GM23338 (cell line): ENCODE results near the gene SLC5A6. TPM values are rescaled to one million over a fixed set of nuclear protein-coding genes. Genes with fewer than 3 reads are reported as not detected.

Experiments used
- ATAC-seq: fragments of 200-7000 bp; cut with Tn5 transposase; 3 replicates; pipeline ENCODE4 v1.9.1; 2020
- DNase-seq: peaks from one replicate; pipeline ENCODE4 v3.0.0-alpha.2; 2015; ENCODE audit warnings: low spot score
- H2AFZ ChIP-seq: fragments of 200-600 bp; sonication (generic); 2 replicates; pipeline ENCODE4 v1.8.0; 2016; ENCODE audit warnings: antibody characterized with exemption, mild to moderate bottlenecking, moderate library complexity
- H3F3A ChIP-seq: fragments of 200-600 bp; sonication (generic); replicated peaks from 2 replicates; pipeline ENCODE4 v1.8.0; 2017; ENCODE audit warnings: antibody characterized with exemption, mixed run types, low read depth
- H3K27ac ChIP-seq: fragments of 200-600 bp; sonication (generic); 2 replicates; pipeline ENCODE4 v1.6.1; 2016; ENCODE audit warnings: low read depth
- H3K27me3 ChIP-seq: fragments of 200-600 bp; sonication (generic); 2 replicates; pipeline ENCODE4 v1.8.0; 2016; ENCODE audit warnings: mild to moderate bottlenecking, mixed run types, moderate library complexity; ENCODE audit not compliant: insufficient read depth
- H3K36me3 ChIP-seq: fragments of 200-600 bp; sonication (generic); 2 replicates; pipeline ENCODE4 v1.8.0; 2016; ENCODE audit warnings: mild to moderate bottlenecking; ENCODE audit not compliant: insufficient read depth
- H3K4me1 ChIP-seq: fragments of 200-600 bp; sonication (generic); 2 replicates; pipeline ENCODE4 v1.8.0; 2016; ENCODE audit warnings: mild to moderate bottlenecking, moderate library complexity; ENCODE audit not compliant: insufficient read depth
- H3K4me2 ChIP-seq: fragments of 200-600 bp; sonication (generic); 2 replicates; pipeline ENCODE4 v1.7.1; 2017; ENCODE audit warnings: mixed run types
- H3K4me3 ChIP-seq: fragments of 200-600 bp; sonication (generic); 2 replicates; pipeline ENCODE4 v1.6.1; 2016; ENCODE audit warnings: mixed run types
- H3K79me2 ChIP-seq: fragments of 200-600 bp; sonication (generic); replicated peaks from 2 replicates; pipeline ENCODE4 v1.8.0; 2017; ENCODE audit warnings: mild to moderate bottlenecking; ENCODE audit not compliant: insufficient read depth
- H3K9me2 ChIP-seq: fragments of 200-600 bp; sonication (generic); 2 replicates; pipeline ENCODE4 v1.8.0; 2017; ENCODE audit not compliant: insufficient read depth
- H4K20me1 ChIP-seq: fragments of 200-600 bp; sonication (generic); replicated peaks from 2 replicates; pipeline ENCODE4 v1.8.0; 2017; ENCODE audit warnings: mild to moderate bottlenecking; ENCODE audit not compliant: insufficient read depth
- H3K27ac Mint-ChIP-seq: 2 replicates; pipeline ENCODE4 v1.8.0; 2020; ENCODE audit warnings: inconsistent platforms, mild to moderate bottlenecking, moderate library complexity, mixed read lengths
- H3K27me3 Mint-ChIP-seq: 3 replicates; pipeline ENCODE4 v1.8.0; 2022; ENCODE audit warnings: low read depth, mild to moderate bottlenecking, moderate library complexity, mixed read lengths, inconsistent platforms; ENCODE audit not compliant: insufficient read depth, poor library complexity
- H3K36me3 Mint-ChIP-seq: 3 replicates; pipeline ENCODE4 v1.8.0; 2021; ENCODE audit warnings: low read depth, mild to moderate bottlenecking, inconsistent platforms, moderate library complexity, mixed read lengths
- H3K4me1 Mint-ChIP-seq: 3 replicates; pipeline ENCODE4 v1.8.0; 2020; ENCODE audit warnings: mild to moderate bottlenecking, inconsistent platforms, mixed read lengths
- H3K4me3 Mint-ChIP-seq: 3 replicates; pipeline ENCODE4 v1.8.0; 2021; ENCODE audit warnings: moderate library complexity, mild to moderate bottlenecking, inconsistent platforms, mixed read lengths
- H3K9me3 Mint-ChIP-seq: 3 replicates; pipeline ENCODE4 v1.8.0; 2020; ENCODE audit warnings: moderate library complexity, mild to moderate bottlenecking, inconsistent platforms, mixed read lengths
- CREB1 ChIP-seq: fragments of 250-450 bp; sonication (Bioruptor Pico); IDR thresholded peaks from 2 replicates; pipeline ENCODE4 v1.5.0; 2020; ENCODE audit warnings: low read depth, mild to moderate bottlenecking, moderate library complexity
- CTCF ChIP-seq, 2 experiments: fragments of 200-600 bp in 1 of 2; sonication (generic) in 1 of 2; conservative IDR thresholded peaks; 2 replicates each; pipeline versions ENCODE4 v1.5.1 to v1.6.1; 2016 to 2017; ENCODE audit warnings: antibody characterized with exemption in 2 of 2, low read depth in 2 of 2, mild to moderate bottlenecking in 2 of 2, moderate library complexity in 1 of 2
- ETS1 ChIP-seq: IDR thresholded peaks from 2 replicates; pipeline ENCODE4 v1.6.1; 2016; ENCODE audit warnings: antibody characterized with exemption
- EZH2 ChIP-seq: fragments of 200-600 bp; sonication (generic); IDR thresholded peaks from one replicate; pipeline ENCODE4 v1.8.0; 2017; ENCODE audit warnings: antibody characterized with exemption, mild to moderate bottlenecking, low read depth; ENCODE audit not compliant: unreplicated experiment
- EZH2phosphoT487 ChIP-seq: fragments of 200-600 bp; sonication (generic); IDR thresholded peaks from one replicate; pipeline ENCODE4 v1.8.1; 2018; ENCODE audit warnings: antibody characterized with exemption; ENCODE audit not compliant: unreplicated experiment
- JUNB ChIP-seq: IDR thresholded peaks from one replicate; pipeline ENCODE4 v1.6.1; 2016; ENCODE audit warnings: antibody characterized with exemption; ENCODE audit not compliant: unreplicated experiment
- NANOG ChIP-seq: IDR thresholded peaks from 2 replicates; pipeline ENCODE4 v1.6.1; 2016; ENCODE audit warnings: antibody characterized with exemption, borderline replicate concordance
- POLR2AphosphoS5 ChIP-seq: IDR thresholded peaks from 2 replicates; pipeline ENCODE4 v1.6.1; 2016; ENCODE audit warnings: antibody characterized with exemption, low read depth
- REST ChIP-seq: IDR thresholded peaks from one replicate; pipeline ENCODE4 v1.6.1; 2018; ENCODE audit warnings: antibody characterized with exemption; ENCODE audit not compliant: unreplicated experiment
- STAT1 ChIP-seq: IDR thresholded peaks from one replicate; pipeline ENCODE4 v1.6.1; 2016; ENCODE audit warnings: antibody characterized with exemption; ENCODE audit not compliant: unreplicated experiment
- ZNF114 ChIP-seq: fragments of 250-450 bp; sonication (Bioruptor Pico); IDR thresholded peaks from 2 replicates; pipeline ENCODE4 v1.5.0; 2020; ENCODE audit warnings: mild to moderate bottlenecking, moderate library complexity
- ZNF331 ChIP-seq: fragments of 250-450 bp; sonication (Bioruptor Pico); IDR thresholded peaks from 2 replicates; pipeline ENCODE4 v1.5.0; 2020; ENCODE audit warnings: low read depth, mild to moderate bottlenecking, moderate library complexity
- polyA plus RNA-seq: library from polyadenylated mRNA; unstranded; fragments of >200 nt; fragmentation: Nextera tagmentation; extraction: Ambion mirVana; gene quantifications from 2 replicates; pipeline ENCODE4 v1.2.1, GENCODE V29; 2016
- total RNA-seq: library from RNA; depleted of rRNA; stranded (reverse); fragments of >200 nt; shearing (Covaris generic); gene quantifications from 2 replicates; pipeline ENCODE4 v1.2.3, GENCODE V29; 2014

Gene SLC5A6
- total and polyA plus RNA-seq, 2 experiments from 2014 or later: 44.3 to 153 TPM

GRCh38 chr2:27250652-27251379, 38.7 kb upstream of the SLC5A6 start (continued):
- TF ChIP-seq NANOG (no peak), ZNF331 (CRISPR knock-in tag) (no peak), CREB1 (CRISPR knock-in tag) (no peak), ETS1 (no peak), EZH2phosphoT487 (no peak), EZH2 (no peak), CTCF (conservative IDR thresholded peaks at IDR 0.05; ENCODE audit: low read depth in 2 of 2) (no peak), STAT1 (no peak), ZNF114 (CRISPR knock-in tag) (no peak)

GRCh38 chr2:27249891-27250651, 38.0 kb upstream of the SLC5A6 start:
- Mint-ChIP-seq H3K27ac (no peak overlapping the region), H3K27me3 (peaks cover 23% of the 10 kb centered on the region), H3K4me1 (peaks cover 18% of the 10 kb centered on the region), H3K4me3 (peak overlapping the region; percentile 62), H3K36me3 (no peaks in the 10 kb centered on the region), H3K9me3 (no peaks in the 10 kb centered on the region; the same call in 2 of the 3 replicates)
- Histone ChIP-seq H3K79me2 (no peaks in the 10 kb centered on the region), H3K36me3 (no peaks in the 10 kb centered on the region), H3K4me3 (peak overlapping the region; percentile 55), H3K9me2 (no peaks in the 10 kb centered on the region), H3K4me2 (peak overlapping the region; percentile 84), H3K27ac (no peak overlapping the region), H3F3A (peaks cover 12% of the 10 kb centered on the region), H2AFZ (peak overlapping the region; percentile 99), H3K27me3 (peaks cover 14% of the 10 kb centered on the region), H3K4me1 (peaks cover 10% of the 10 kb centered on the region), H4K20me1 (no peaks in the 10 kb centered on the region)
- TF ChIP-seq ETS1: peak; percentile 45; the same call in 1 of the 2 replicates
- TF ChIP-seq NANOG: no peak
- TF ChIP-seq REST: no peak
- no peak for TF ChIP-seq EZH2phosphoT487
- peak; percentile 30; the same call in 1 of the 2 replicates for TF ChIP-seq POLR2AphosphoS5
- peak; percentile 85 to 99 for TF ChIP-seq CTCF (conservative IDR thresholded peaks at IDR 0.05; ENCODE audit: low read depth in 2 of 2)
- TF ChIP-seq JUNB: no peak
- ATAC-seq (peak; percentile 87), DNase-seq (peak; percentile 92)
